Chondrocyte (in vitro differentiated cells): ENCODE results near the gene PPFIA1. TPM values are rescaled to one million over a fixed set of nuclear protein-coding genes. Genes with fewer than 3 reads are reported as not detected.

ENCODE experiments used
- DNase-seq: peaks from one replicate; pipeline ENCODE4 v3.0.0; 2021; ENCODE audit warnings: mixed read lengths, low spot score
- H3K27ac Mint-ChIP-seq: one replicate; pipeline ENCODE4 v1.8.0; 2021; ENCODE audit warnings: mild to moderate bottlenecking, moderate library complexity, mixed read lengths; ENCODE audit not compliant: unreplicated experiment
- H3K27me3 Mint-ChIP-seq: 2 replicates; pipeline ENCODE4 v1.8.0; 2021; ENCODE audit warnings: low read depth, mixed read lengths
- H3K36me3 Mint-ChIP-seq: 2 replicates; pipeline ENCODE4 v1.8.0; 2021; ENCODE audit warnings: low read depth, mixed read lengths
- H3K4me1 Mint-ChIP-seq: 2 replicates; pipeline ENCODE4 v1.8.0; 2021; ENCODE audit warnings: low read depth, mild to moderate bottlenecking, mixed read lengths
- H3K4me3 Mint-ChIP-seq: one replicate; pipeline ENCODE4 v1.8.0; 2021; ENCODE audit warnings: mild to moderate bottlenecking, moderate library complexity, mixed read lengths; ENCODE audit not compliant: unreplicated experiment
- H3K9me3 Mint-ChIP-seq: 2 replicates; pipeline ENCODE4 v1.8.0; 2021; ENCODE audit warnings: low read depth, mixed read lengths
- total RNA-seq: library from RNA; stranded (reverse); gene quantifications from 3 replicates; pipeline ENCODE4 v1.2.1, GENCODE V29; 2021
- TF ChIP-seq, protein P1 (sequence below): fragments of 200-600 bp; sonication (generic); IDR thresholded peaks from 2 replicates; pipeline ENCODE4 v1.5.0; 2021; ENCODE audit warnings: antibody characterized with exemption, mild to moderate bottlenecking, moderate library complexity

The PPFIA1 gene
- total RNA-seq, 1 donor from 2014 or later = 63.5 TPM

DNA sequence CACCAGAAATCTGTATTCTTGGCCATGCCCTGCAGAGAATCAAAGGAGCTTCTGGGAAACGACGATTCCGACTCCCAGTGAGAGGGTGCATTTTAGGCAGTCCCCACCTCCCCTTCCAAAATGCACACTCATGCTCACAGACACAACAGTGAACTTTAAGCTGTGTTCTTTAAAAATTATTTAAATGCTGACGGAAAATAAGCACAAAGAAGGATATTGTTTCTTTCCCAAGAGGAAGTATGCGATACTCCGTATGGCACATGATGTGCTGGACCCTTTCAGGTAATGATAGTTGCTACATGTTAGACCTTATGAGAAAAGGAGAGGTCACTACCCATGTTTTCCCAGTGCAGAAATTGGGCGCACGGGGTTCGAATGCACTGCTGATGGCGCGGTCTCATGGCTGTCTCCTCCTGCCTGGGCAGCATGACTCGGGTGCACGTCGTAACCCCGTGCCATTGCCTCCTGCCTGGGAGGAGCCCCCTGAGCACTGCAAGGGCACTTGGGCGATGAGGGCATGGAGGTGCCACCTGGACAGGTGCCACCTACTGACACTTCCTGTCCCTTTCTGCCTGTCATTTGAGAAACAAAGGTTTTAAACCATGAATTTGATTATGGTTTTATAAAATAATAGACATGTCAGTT, 64.0 kb downstream of the PPFIA1 start:
- Mint-ChIP-seq H3K4me3 (no peak overlapping the region), H3K36me3 (peaks cover 51% of the 10 kb centered on the region), H3K27me3 (no peaks in the 10 kb centered on the region), H3K27ac (no peak overlapping the region), H3K4me1 (peaks cover 3% of the 10 kb centered on the region), H3K9me3 (no peaks in the 10 kb centered on the region)
- TF ChIP-seq, protein P1, sequence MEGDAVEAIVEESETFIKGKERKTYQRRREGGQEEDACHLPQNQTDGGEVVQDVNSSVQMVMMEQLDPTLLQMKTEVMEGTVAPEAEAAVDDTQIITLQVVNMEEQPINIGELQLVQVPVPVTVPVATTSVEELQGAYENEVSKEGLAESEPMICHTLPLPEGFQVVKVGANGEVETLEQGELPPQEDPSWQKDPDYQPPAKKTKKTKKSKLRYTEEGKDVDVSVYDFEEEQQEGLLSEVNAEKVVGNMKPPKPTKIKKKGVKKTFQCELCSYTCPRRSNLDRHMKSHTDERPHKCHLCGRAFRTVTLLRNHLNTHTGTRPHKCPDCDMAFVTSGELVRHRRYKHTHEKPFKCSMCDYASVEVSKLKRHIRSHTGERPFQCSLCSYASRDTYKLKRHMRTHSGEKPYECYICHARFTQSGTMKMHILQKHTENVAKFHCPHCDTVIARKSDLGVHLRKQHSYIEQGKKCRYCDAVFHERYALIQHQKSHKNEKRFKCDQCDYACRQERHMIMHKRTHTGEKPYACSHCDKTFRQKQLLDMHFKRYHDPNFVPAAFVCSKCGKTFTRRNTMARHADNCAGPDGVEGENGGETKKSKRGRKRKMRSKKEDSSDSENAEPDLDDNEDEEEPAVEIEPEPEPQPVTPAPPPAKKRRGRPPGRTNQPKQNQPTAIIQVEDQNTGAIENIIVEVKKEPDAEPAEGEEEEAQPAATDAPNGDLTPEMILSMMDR = no peak
- DNase-seq = no peak

- Mint-ChIP-seq H3K4me3 (no peak overlapping the region), H3K4me1 (peaks cover 3% of the 10 kb centered on the region), H3K27me3 (no peaks in the 10 kb centered on the region), H3K27ac (no peak overlapping the region), H3K9me3 (no peaks in the 10 kb centered on the region), H3K36me3 (peaks cover 44% of the 10 kb centered on the region)
- TF ChIP-seq, protein P1 = no peak
- DNase-seq = no peak
Measured at GRCh38 chr11:70335511-70335910, 65.0 kb downstream of the PPFIA1 start.

DNA sequence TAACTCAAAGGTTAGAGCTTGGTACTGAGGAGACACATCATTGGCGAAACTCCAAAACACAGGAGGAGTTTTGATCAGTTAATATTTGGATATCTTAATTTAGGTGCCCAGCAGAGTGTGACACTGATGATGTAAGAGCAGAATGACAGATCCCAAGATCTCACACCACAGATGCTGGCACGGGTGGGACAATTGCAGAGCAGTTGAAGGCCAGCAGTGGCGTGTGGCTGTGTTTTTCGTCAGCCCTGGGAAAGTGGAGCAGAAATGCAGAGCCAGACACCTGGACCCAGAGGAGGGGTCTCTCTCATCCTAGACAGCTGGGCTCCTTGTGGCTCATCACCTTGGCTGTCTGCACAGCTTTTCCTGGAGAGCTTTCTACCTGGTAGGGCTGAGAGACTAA, 68.1 kb downstream of the PPFIA1 start:
- H3K9me3 Mint-ChIP-seq = no peaks in the 10 kb centered on the region
- DNase-seq = no peak
- no peak overlapping the region for H3K27ac Mint-ChIP-seq
- TF ChIP-seq, protein P1 = no peak
- H3K27me3 Mint-ChIP-seq = no peaks in the 10 kb centered on the region
- peaks cover 3% of the 10 kb centered on the region for H3K4me1 Mint-ChIP-seq
- peaks cover 39% of the 10 kb centered on the region for H3K36me3 Mint-ChIP-seq
- H3K4me3 Mint-ChIP-seq = no peak overlapping the region

GRCh38 chr11:70339066-70339465, 68.6 kb downstream of the PPFIA1 start:
- H3K9me3 Mint-ChIP-seq = no peaks in the 10 kb centered on the region
- peaks cover 38% of the 10 kb centered on the region for H3K36me3 Mint-ChIP-seq
- H3K27ac Mint-ChIP-seq = no peak overlapping the region
- no peak for DNase-seq
- H3K27me3 Mint-ChIP-seq = no peaks in the 10 kb centered on the region
- H3K4me3 Mint-ChIP-seq = no peak overlapping the region
- H3K4me1 Mint-ChIP-seq = peaks cover under 1% of the 10 kb centered on the region
- TF ChIP-seq, protein P1 = no peak

DNA sequence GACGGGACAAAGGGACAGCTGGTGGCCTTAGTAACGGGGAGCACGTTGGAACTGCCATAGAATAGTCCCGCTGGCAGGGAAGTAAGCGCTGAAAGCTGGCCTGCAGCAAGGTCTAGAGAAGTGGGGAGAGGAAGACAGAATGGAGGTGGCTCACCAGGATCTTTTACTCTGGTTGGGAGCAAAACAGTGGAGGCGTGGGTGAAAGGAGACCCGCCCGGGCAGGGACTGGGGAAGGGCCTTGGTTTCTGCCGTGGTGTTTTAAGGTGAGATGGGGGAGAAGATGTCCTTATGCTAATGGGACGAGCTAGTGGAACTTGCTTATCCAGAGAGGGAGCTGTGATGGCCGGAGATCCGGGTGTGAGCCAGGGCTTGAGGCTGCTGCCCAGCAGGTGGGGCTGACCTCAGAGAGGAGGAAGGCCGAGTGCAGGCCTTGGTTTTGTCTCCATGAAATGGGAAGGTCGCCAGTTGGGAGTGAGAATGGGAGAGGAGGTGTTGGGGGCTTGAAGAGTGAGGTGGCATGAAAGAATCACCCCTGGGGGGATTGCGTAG, 71.5 kb downstream of the PPFIA1 start:
- peak overlapping the region; percentile 28 for H3K27ac Mint-ChIP-seq
- no peaks in the 10 kb centered on the region for H3K9me3 Mint-ChIP-seq
- H3K4me3 Mint-ChIP-seq = no peak overlapping the region
- no peak for DNase-seq
- peaks cover 35% of the 10 kb centered on the region for H3K36me3 Mint-ChIP-seq
- TF ChIP-seq, protein P1 = no peak
- no peaks in the 10 kb centered on the region for H3K4me1 Mint-ChIP-seq
- H3K27me3 Mint-ChIP-seq = no peaks in the 10 kb centered on the region
